Measurements from ENCODE around the gene OR1F1. TPM values are rescaled to one million over a fixed set of nuclear protein-coding genes. Genes with fewer than 3 reads are reported as not detected.

The OR1F1 gene
- total RNA-seq, 1 experiment from 2014 or later = not detected

GRCh38 chr16:3147046-3147756, 40.8 kb upstream of the OR1F1 start:
- Histone ChIP-seq H2BK20ac (ENCODE audit: low read depth, low read length, poor library complexity, severe bottlenecking) (no peak overlapping the region), H3K9ac (ENCODE audit: extremely low read depth, insufficient read length, low read length) (no peak overlapping the region), H2AFZ (ENCODE audit: low read length) (no peak overlapping the region), H3K79me1 (ENCODE audit: insufficient read depth, low read depth, low read length, poor library complexity, severe bottlenecking) (no peaks in the 10 kb centered on the region), H3K23ac (ENCODE audit: insufficient read length, low read depth, low read length) (no peak overlapping the region), H3K23me2 (ENCODE audit: insufficient read length, low read depth, low read length, poor library complexity, severe bottlenecking) (peaks cover 9% of the 10 kb centered on the region), H3K79me2 (ENCODE audit: insufficient read depth, low read length) (no peaks in the 10 kb centered on the region), H4K20me1 (ENCODE audit: control insufficient read depth, insufficient read depth, insufficient read length) (no peaks in the 10 kb centered on the region), H3K18ac (ENCODE audit: insufficient read length, low read depth, low read length) (no peak overlapping the region), H3K9me3 (ENCODE audit: control insufficient read depth, low read depth, low read length) (no peaks in the 10 kb centered on the region), H3K4me2 (ENCODE audit: insufficient read depth, insufficient read length, low read length) (no peak overlapping the region), H2BK12ac (ENCODE audit: insufficient read length, low read depth, low read length) (no peak overlapping the region), H3K4me1 (ENCODE audit: insufficient read depth, low read length) (no peaks in the 10 kb centered on the region), H2BK15ac (ENCODE audit: low read depth, low read length) (no peak overlapping the region), H4K8ac (replicated peaks; ENCODE audit: insufficient read length, low read depth, low read length) (no peak overlapping the region), H3K4ac (ENCODE audit: low read depth, low read length) (no peak overlapping the region), H4K5ac (ENCODE audit: insufficient read length, low read depth, low read length) (no peak overlapping the region), H3K27me3 (ENCODE audit: insufficient read depth, low read length) (no peaks in the 10 kb centered on the region), H3T11ph (ENCODE audit: low read length) (no peak overlapping the region), H2BK5ac (ENCODE audit: insufficient read length, low read length) (no peak overlapping the region), H3K27ac (ENCODE audit: insufficient read length, low read depth, low read length) (no peak overlapping the region), H4K91ac (ENCODE audit: insufficient read length, low read depth, low read length) (no peak overlapping the region), H3K14ac (ENCODE audit: insufficient read depth, low read length) (no peak overlapping the region), H2BK120ac (ENCODE audit: low read depth, low read length, poor library complexity, severe bottlenecking) (no peak overlapping the region), H3K56ac (ENCODE audit: insufficient read length, low read depth, low read length) (no peak overlapping the region), H2AK5ac (ENCODE audit: insufficient read length, low read length) (no peak overlapping the region)
- Mint-ChIP-seq H3K4me1 (peaks cover 6 to 12% of the 10 kb centered on the region in 2 experiments), H3K27ac (0 out of 7 replicates have a peak overlapping the region, but pooled peaks of 1 of the 3 experiments have one; percentile 31), H3K36me3 (ENCODE audit: insufficient read depth in 1 of 3, low read depth in 3 of 3) (peaks cover 4 to 5% (median 4%) of the 10 kb centered on the region in 3 experiments; a peak in 4 of 7 replicates), H3K4me3 (no peak overlapping the region), H3K27me3 (ENCODE audit: low read depth) (peaks cover 33% of the 10 kb centered on the region), H3K9me3 (peaks cover 0 to 3% of the 10 kb centered on the region in 2 experiments; a peak in 1 of 5 replicates)
- no CpG with 5 or more reads among the region's 16 CpGs for WGBS (ENCODE audit: extremely low coverage, insufficient read length, low lambda C conversion rate)
- TF ChIP-seq, protein P1, sequence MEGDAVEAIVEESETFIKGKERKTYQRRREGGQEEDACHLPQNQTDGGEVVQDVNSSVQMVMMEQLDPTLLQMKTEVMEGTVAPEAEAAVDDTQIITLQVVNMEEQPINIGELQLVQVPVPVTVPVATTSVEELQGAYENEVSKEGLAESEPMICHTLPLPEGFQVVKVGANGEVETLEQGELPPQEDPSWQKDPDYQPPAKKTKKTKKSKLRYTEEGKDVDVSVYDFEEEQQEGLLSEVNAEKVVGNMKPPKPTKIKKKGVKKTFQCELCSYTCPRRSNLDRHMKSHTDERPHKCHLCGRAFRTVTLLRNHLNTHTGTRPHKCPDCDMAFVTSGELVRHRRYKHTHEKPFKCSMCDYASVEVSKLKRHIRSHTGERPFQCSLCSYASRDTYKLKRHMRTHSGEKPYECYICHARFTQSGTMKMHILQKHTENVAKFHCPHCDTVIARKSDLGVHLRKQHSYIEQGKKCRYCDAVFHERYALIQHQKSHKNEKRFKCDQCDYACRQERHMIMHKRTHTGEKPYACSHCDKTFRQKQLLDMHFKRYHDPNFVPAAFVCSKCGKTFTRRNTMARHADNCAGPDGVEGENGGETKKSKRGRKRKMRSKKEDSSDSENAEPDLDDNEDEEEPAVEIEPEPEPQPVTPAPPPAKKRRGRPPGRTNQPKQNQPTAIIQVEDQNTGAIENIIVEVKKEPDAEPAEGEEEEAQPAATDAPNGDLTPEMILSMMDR (conservative IDR thresholded peaks at IDR 0.05) = no peak
- peak; percentile 28 for DNase-seq
